Cardiac fibroblast (primary cell): Measurements from ENCODE around the gene ESYT1.

Experiments
- DNase-seq, 2 donors: peaks; one replicate each; pipeline versions ENCODE4 v3.0.0 to v3.0.0-alpha.2; 2010; ENCODE audit warnings: low read depth in 2 of 2
- H3K4me3 ChIP-seq, 2 donors: replicated peaks in 1 of 2; 1 replicate in 1 of 2; 2 replicates in 1 of 2; pipeline ENCODE4 v1.5.1; 2011; ENCODE audit warnings: low read depth in 2 of 2, low read length in 2 of 2, mild to moderate bottlenecking in 2 of 2, moderate library complexity in 1 of 2
- CTCF ChIP-seq: IDR thresholded peaks from one replicate; pipeline ENCODE4 v1.5.1; 2011; ENCODE audit warnings: low read depth, mild to moderate bottlenecking, low read length, inconsistent platforms

ESYT1 gene

DNA sequence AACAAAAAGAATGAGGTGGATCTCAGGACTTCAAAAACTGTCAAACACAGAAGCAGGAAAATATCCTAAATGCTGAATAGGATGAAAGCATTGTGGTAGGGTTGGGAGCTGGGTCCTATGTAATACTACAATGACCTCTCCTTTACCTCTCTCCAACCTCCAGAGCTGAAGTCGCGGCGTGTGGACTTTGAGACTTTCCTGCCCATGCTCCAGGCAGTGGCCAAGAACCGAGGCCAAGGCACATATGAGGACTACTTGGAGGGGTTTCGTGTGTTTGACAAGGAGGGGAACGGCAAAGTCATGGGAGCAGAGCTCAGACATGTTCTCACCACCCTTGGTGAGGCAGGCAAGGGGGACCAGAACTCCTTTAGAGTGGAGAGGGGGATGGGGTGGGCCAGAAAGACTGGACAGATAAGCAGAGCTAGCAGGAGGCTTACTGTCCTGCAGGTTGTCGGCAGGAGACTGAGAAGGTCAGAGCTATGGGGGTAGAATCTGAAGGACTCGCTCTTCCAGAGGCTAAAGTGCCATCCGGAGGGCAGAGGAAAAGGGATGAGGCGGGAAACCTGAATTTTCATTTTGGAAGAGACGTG lies 27.3 kb downstream of the ESYT1 start:
- no peak for TF ChIP-seq CTCF
- no peak overlapping the region for H3K4me3 ChIP-seq
- DNase-seq: no peak

DNA sequence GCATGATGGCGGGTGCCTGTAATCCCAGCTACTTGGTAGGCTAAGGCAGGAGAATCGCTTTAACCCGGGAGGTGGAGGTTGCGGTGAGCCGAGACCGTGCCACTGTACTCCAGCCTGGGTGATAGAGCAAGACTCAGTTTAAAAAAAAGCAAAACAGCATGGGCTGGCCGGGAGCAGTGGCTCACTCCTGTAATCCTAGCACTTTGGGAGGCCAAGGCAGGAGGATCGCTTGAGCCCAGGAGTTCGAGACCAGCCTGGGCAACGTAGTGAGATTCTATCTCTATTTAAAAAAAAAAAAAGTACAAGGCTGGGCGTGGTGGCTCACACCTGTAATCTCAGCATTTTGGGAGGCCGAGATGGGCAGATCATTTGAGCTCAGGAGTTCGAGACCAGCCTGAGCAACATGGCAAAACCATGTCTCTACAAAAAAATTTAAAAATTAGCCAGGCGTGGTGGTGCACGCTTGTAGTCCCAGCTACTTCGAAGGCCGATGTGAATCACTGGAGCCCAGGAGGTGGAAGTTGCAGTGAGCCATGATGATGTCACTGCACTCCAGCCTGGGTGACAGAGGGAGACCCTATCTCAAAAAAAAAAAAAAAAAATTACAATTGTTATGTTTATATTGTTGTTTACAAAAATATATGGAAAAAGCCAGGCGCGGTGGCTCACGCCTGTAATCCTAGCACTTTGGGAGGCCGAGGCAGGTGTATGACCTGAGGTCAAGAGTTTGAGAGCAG lies 28.6 kb downstream of the ESYT1 start:
- peak overlapping the region in 1 of 2 donors; percentile 98 for H3K4me3 ChIP-seq
- peak in 1 of 2 donors; percentile 58 for DNase-seq

GRCh38 chr12:56157201-56158028 lies 29.3 kb downstream of the ESYT1 start:
- DNase-seq: peak; percentile 85 to 91
- peak; percentile 74 for TF ChIP-seq CTCF
- peak overlapping the region; percentile 93 to 98 for H3K4me3 ChIP-seq

GRCh38 chr12:56158029-56158925 lies 30.2 kb downstream of the ESYT1 start, which contains the start of gene MYL6:
Gene MYL6, plus strand, starts transcription at chr12:56158359. Its CDS starts 43 bp downstream, at chr12:56158402.
- peak; percentile 98 to 99 for DNase-seq
- peak within 1 kb of the TSS; percentile 93 to 98 for H3K4me3 ChIP-seq
- no peak for TF ChIP-seq CTCF

DNA sequence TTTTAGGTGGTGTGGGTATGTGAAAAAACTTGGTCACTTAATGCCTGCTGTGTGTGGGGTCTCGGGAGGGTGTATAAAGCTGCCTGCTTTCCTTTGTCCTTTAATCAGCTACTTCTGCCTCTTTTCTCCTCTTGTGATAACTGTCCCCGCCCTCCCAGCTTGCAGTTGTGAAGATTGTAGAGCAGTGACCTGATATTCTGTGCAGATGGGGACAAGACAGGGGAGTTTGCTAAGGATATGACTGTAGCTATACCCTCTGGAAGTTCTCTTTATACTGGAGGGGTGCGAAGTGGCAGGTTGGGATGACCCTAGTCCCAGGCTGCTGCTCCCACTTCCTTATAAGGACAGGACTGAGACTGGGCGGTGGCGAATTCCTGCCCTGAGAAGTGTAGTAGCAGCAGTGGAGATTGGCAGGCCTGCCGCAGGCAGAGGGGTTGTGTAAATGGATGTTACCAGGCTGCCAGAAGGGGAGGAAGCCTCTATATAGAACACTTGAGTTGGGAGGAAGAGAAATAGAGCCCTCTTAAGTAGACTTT lies 30.9 kb downstream of the ESYT1 start:
- DNase-seq: peak; percentile 80 to 86
- no peak for TF ChIP-seq CTCF
- H3K4me3 ChIP-seq: peak overlapping the region; percentile 93 to 98

- H3K4me3 ChIP-seq: peak overlapping the region; percentile 93 to 98
- TF ChIP-seq CTCF: no peak
- peak in 1 of 2 donors; percentile 7 for DNase-seq
Measured at GRCh38 chr12:56159482-56160192, 31.6 kb downstream of the ESYT1 start.
